Measurements from ENCODE around the gene FHOD3.

FHOD3 gene

DNA sequence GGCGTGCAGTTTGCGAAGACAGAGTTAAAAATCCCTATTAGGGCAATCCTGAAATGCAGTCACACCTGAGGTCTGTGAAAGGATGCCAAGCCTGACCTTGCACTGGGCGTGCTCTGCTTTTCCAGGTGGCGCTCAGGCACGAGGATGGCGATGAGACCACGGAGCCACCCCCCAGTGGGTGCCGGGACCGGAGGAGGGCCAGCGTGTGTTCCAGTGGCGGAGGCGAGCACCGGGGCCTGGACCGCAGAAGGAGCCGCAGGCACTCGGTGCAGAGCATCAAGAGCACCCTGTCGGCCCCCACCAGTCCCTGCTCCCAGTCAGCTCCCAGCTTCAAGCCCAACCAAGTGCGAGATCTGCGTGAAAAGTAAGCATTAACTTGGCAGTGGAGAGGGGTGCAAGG, 327.9 kb downstream of the FHOD3 start:
- TF ChIP-seq GATA3 (IDR thresholded peaks at IDR 0.05; ENCODE audit: low read depth, low read length), result no peak
- TF ChIP-seq GATA2 (IDR thresholded peaks at IDR 0.05; ENCODE audit: low read depth, low read length), result no peak

DNA sequence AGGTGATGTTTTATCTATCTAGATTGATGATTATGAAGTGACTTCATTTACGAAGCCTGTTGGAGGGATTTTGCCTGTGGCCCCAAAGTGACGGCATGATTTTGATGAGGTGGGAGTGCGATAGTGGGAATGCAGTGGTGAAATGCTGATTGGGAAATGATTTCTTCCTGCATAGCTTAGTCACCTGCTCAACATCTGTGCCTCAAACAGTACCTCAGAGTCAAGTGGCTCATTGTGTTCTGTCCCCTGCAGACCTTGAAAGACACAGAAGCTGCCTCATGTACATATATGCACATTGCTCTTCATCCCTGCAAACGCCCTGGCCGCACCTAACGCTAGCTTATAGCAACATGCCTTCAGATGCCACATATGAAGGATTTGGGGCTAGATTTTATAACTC, 330.1 kb downstream of the FHOD3 start:
- no peak for TF ChIP-seq GATA2 (IDR thresholded peaks at IDR 0.05; ENCODE audit: low read depth, low read length)
- TF ChIP-seq GATA3 (IDR thresholded peaks at IDR 0.05; ENCODE audit: low read depth, low read length), result no peak

DNA sequence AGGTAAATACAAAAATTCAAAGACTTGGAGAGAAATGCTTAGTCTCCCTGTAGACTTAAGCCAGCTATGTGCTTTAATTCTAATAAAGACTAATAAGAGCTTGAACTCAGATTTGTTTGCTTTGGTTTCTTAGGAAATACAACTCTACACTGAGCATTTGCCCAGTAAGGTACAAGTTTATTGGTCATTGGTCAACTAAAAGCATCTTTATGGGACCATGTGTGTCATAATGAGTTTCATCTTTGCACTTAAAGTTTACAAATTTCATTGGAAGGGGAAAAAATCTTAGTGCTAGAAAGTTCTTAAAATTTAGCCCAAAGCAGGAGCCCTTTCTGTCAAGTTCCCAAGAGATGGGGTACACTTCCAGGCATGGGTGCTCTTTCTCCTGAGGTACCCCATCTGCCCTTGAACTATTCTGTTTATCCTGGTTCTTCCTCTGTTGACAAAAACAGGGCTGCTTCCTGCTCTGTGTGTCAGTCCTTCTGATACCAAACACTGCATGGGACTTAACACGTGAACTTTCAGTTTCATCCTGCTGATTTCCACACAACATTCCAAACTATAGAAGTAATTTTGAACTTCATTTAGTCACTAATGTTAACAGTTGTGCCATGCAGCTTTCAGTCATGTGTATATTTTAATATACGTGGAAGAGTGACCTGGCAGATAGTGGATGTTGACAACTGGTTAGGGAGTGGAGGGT, 331.1 kb downstream of the FHOD3 start:
- TF ChIP-seq GATA2 (IDR thresholded peaks at IDR 0.05; ENCODE audit: low read depth, low read length), result no peak

DNA sequence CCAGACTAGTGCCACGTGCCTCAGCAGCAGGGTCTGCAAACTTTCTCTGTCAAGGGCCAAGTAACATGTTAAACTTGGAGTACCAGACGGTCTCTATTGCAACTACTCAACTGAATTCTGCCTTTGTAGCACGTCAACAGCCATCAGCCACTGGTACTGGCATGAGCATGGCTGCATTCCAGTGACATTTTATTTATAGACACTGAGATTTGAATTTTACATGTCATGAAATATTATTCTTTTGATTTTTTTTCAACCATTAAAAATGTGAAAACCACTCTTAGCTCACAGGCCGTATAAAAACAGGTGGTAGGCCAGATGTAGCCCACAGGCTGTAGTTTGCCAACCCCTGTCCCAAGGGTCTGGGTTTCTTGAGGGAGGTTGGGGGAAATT, 331.6 kb downstream of the FHOD3 start:
- no peak for TF ChIP-seq GATA3 (IDR thresholded peaks at IDR 0.05; ENCODE audit: low read depth, low read length)
- no peak for TF ChIP-seq GATA2 (IDR thresholded peaks at IDR 0.05; ENCODE audit: low read depth, low read length)

DNA sequence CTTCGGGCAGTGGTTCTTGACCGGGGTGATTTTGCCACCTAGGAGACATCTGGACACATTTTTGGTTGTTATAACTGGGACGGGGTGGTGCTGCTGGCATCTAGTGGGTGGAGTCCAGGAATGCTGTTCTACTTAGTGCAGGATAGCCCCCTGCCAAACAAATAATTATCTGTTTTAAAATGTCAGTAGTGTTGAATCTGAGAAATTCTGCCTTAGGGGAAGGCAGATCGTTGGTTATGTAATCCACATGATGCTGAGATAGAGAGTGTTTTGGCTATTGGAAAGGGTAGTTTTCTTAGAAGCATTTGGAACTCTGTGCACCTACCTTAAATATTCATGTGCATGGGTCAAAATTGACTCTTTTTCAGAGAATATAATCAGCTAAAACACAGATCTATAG, 332.3 kb downstream of the FHOD3 start:
- TF ChIP-seq GATA3 (IDR thresholded peaks at IDR 0.05; ENCODE audit: low read depth, low read length), result no peak
- TF ChIP-seq GATA2 (IDR thresholded peaks at IDR 0.05; ENCODE audit: low read depth, low read length), result no peak

DNA sequence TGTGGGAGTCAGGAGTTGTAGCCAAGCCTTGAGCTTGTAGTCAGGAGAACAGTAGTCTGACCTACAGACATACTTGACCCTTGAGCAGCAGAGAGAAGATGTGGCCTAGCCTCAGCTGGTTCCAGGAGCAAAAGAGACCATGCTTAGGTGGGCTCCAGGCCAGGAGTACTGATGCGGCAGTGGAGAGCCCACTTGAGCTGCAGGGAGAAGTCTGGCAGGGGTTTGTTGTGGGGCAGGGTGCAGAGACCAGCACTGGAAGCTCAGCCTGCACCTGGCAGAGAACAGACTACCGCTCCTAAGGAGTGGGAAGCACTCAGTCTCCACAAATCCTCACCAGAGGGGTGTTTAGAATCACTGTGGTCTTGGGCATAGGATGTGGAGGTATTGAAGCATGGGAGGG, 333.4 kb downstream of the FHOD3 start:
- TF ChIP-seq GATA2 (IDR thresholded peaks at IDR 0.05; ENCODE audit: low read depth, low read length) (no peak), GATA3 (IDR thresholded peaks at IDR 0.05; ENCODE audit: low read depth, low read length) (no peak)

DNA sequence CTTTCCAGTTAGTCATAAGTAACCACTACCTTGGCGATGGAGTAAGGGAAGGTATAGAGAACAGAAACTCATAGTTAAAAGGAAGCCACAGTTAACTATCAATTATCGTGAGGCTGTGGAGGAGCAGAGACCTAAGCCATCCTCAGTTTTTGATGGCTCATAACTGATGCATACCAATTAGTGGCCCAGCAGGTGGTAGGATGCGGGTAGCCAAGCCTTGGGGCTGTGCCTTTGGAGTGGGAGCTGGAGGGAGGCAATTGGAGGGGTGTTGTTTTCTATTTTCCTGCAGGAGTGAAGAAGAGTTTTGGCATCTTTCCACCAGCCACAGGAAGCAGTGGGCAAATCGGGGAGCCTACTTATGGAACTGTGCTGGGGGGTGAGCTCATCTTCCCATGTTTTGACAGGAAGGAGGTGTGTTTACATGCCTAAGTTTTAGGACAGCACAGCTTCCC, 336.5 kb downstream of the FHOD3 start:
- TF ChIP-seq GATA3 (IDR thresholded peaks at IDR 0.05; ENCODE audit: low read depth, low read length), result no peak
- no peak for TF ChIP-seq GATA2 (IDR thresholded peaks at IDR 0.05; ENCODE audit: low read depth, low read length)

DNA sequence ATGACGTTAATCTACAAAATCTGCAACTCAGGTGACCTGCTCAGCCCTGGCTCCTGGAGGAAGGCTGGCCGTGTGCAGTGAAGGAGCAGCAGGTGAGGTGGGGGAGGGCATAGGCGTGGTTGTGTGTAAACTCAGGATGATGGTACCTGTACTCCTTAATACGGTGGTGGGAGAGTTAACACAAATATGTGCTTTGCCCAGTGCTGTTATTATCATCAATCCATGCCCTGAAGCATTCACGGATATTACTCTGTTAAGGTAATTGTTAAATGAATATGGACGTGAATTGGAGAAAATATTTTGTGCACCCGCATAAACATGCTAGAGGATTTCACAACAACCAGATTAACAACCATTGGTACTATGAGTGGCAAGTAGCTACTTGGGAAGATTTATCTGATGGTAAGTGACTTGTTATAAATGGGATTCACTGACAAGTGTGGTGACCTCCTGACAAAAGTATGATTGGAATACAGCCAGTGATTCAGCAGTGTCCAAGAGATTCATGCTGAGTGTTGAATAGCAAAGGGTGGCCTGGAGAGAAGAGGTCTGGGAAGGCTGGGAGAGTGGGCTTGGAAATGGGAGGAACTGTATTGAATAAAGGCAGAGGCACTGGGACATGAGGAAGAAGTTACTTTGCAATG, 337.2 kb downstream of the FHOD3 start:
- TF ChIP-seq GATA2 (IDR thresholded peaks at IDR 0.05; ENCODE audit: low read depth, low read length), result no peak
- no peak for TF ChIP-seq GATA3 (IDR thresholded peaks at IDR 0.05; ENCODE audit: low read depth, low read length)

DNA sequence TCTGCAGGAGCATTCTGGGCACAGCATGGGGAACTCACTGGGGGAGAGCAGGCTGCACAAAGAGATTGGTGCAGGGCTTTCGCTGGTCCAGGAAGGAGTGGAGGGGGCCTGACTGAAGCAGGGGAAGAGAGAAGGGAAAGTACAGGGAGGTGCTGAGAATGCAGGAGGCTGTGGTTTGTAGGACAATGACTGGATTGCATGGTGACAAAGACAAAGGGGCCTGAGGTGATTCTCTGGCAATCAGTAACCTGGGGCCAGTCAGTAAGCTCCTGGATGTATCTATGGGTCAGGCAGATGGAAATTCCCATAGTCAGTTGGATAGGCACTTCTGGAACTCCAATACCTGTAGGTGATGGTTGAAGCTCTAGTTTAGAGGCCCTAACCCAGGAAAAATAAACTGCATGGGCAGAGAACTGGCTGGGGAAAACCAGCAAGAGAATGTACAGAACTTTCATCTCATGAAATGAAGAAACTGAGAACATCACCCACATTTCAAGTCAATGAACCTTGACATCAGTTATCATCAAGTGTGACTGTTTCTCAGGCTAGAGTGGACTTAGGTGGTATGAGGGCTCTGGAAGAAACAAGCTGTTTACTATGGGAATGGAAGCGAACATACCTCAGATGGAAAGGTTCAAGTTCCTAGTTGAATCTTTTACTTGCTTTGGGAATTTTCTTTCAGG, 338.0 kb downstream of the FHOD3 start:
- TF ChIP-seq GATA2 (IDR thresholded peaks at IDR 0.05; ENCODE audit: low read depth, low read length) (no peak), GATA3 (IDR thresholded peaks at IDR 0.05; ENCODE audit: low read depth, low read length) (no peak)

DNA sequence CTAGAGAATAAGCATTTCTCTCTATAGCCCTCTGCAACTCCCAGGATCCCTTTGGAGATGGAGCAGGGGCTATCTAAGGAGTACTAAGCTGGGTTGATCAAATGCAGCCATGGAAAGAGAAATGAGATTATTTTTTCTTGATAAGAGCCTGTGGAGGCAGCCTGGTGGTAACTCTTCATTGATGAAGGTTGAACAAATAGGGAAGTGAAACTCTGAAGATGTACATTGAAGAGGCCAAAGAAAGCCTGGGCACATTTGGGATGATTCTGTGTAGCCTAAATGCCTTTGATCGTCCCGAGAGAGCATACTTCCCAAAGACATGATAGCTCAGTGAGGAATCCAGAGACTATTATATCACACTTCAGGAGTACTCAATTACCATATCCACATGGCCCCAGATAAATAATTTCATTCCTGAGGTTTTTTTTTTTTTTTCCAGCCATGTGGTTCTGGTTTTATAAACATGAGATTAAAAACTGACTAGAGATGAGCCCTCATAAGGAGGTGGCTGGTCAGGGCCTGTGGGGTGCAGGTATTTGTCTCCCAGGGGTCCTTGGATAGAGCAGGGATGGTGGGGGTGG, 338.8 kb downstream of the FHOD3 start:
- TF ChIP-seq GATA2 (IDR thresholded peaks at IDR 0.05; ENCODE audit: low read depth, low read length) (no peak), GATA3 (IDR thresholded peaks at IDR 0.05; ENCODE audit: low read depth, low read length) (no peak)

DNA sequence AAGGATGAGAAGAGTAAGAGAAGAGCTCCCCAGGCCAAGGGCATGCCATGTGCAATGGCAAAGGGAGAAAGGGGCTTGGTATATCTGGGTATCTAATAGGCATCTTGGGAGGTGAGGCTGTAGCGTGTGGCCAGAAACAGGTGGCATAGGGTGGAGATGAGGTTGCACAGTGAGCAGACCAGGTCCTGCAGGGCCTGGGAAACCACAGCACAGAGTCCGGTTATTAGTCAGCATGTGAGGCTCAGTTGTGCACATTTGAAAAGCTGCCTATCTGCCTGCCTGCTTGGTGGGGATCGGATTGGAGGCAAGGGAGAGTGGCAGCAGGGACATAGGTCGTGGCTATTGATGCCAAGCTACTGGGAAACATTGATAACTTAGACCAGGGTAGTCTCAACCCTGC, 340.7 kb downstream of the FHOD3 start:
- TF ChIP-seq GATA2 (IDR thresholded peaks at IDR 0.05; ENCODE audit: low read depth, low read length) (no peak), GATA3 (IDR thresholded peaks at IDR 0.05; ENCODE audit: low read depth, low read length) (no peak)

DNA sequence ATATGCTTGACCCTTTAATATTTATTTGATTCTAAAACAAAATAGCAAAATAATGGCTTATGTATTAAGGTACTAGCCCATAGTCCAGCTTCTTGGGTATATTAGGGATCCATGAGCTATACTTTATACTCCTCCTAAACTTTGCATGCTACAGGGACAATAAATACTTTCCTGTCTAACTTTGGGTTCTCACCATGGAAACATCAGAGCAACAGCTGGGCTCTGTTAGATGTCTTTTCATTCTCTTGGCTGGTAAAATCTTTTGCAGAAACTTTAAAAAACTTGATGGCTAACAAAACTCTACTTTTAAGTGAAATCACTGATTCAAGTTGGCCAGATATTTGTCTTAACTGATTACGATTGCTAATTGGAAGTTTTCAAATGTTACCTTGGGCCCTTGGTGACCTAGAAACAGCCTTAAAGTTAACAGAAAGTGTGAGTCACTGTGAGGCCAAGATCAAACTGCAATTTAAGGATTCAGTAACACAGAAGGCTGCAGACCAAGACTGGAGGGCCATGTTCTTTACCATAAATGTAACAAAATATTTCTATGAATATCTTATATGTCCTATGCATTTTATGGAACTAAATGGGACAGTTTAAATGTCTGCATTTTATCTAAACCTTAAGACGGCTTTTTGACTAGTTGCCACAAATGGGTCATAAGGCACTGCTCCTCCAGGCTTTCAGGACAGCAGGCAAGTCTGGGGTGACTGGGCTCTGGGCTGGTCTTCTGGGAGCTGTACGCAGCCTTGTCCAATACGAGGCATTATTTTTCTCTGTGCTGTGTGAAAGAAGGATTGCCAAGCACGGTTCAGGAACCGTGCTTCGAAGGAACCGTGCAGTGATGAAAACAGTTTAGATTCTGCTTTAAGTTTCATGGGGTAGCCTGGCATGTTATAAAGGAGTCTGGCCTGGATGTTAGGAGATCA, 342.8 kb downstream of the FHOD3 start:
- TF ChIP-seq GATA2 (IDR thresholded peaks at IDR 0.05; ENCODE audit: low read depth, low read length) (no peak), GATA3 (IDR thresholded peaks at IDR 0.05; ENCODE audit: low read depth, low read length) (no peak)

DNA sequence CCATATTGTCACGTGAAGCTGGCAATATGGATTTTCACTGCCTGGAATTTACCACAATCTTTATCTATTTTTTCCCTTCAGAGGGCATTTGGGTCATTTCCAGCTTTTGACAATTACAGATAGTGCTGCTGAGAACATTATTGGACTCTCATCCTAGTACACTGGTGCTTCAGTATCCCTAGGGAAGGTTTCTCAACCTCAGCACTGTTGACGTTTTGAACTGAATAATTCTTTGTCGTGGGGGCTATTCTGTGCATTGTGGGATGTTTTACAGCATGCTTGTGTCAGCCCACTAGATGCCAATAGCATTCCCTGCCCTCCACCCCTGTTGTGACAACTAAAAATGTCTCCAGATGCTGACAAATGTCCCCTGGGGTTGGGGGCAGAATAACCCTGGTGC, 345.5 kb downstream of the FHOD3 start:
- TF ChIP-seq GATA3 (IDR thresholded peaks at IDR 0.05; ENCODE audit: low read depth, low read length), result no peak
- TF ChIP-seq GATA2 (IDR thresholded peaks at IDR 0.05; ENCODE audit: low read depth, low read length), result no peak

DNA sequence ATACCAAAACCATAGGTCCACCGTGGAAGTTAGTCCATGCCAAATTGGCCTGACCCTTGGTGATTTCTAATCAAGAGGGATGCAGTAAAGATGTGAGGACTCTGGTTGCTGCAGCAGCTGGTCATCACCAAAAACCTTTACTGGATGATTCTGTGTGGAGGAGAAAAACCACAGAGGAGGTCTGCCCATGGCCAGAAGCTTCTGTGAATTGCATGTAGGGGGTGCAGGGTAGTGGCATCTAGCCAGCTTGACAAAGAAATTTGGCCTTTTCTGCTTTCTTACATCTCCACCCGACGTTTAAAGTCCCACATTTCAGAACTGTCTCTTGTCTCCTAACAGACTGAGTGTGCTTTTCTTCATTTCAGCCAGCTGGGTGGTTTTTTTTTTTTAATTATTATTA, 351.3 kb downstream of the FHOD3 start:
- TF ChIP-seq GATA3 (IDR thresholded peaks at IDR 0.05; ENCODE audit: low read depth, low read length), result no peak
- no peak for TF ChIP-seq GATA2 (IDR thresholded peaks at IDR 0.05; ENCODE audit: low read depth, low read length)

Data from SH-SY5Y (cell line).